SW480 (cell line): ENCODE data around the gene MC3R.

Experiments
- DNase-seq: peaks from one replicate; pipeline ENCODE4 v3.0.0-alpha.2; 2016; ENCODE audit warnings: low spot score

MC3R gene

DNA sequence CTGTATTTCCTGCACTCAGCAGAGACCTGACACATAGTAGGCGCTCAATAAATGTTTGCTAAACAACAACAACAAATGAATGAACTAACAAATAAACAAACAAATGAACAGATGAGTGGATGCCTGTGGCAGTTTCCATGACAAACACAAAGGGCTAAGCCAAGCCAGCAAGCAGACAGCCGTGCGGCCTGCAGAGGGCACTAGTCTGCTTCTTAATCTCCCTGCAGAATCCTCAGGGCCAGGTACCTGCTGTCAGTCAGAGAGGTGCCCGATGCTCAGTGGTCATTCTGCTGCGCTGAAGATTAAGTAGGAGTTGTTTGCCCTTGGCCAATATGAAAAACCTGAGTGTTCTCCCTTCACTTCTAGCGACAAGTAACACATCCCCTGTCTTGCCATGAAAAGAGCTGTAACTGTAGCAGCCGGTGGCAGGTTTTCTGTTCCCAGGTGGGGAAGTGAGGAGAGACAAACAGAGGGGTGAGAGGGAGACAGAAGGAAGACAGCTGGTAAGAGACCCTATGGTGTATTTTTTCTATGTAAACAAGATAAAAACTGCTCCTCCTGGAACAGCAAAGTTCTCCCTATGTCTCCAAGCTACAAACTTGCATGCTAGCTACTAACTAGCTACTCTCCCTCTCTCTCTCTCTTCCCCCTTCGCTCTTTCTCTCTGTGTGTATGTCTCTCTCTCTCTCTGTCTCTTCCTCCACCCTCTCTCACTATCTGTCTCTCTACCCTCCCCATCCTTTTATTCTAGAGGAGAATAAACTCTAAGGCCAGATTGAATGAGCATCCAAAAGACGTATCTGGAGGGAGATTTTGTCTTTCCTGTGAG, at the start of gene MC3R:
Gene MC3R (plus strand): TSS at position 779 of the 829 bp plus-strand sequence. CDS start 112 bp downstream, outside the sequence.
- peak; percentile 87 for DNase-seq

GRCh38 chr20:56200456-56200855, 48.1 kb upstream of the MC3R start:
- no peak for DNase-seq

GRCh38 chr20:56202493-56203077, 45.9 kb upstream of the MC3R start:
- DNase-seq = peak; percentile 63

GRCh38 chr20:56204206-56204605, 44.3 kb upstream of the MC3R start:
- no peak for DNase-seq

DNA sequence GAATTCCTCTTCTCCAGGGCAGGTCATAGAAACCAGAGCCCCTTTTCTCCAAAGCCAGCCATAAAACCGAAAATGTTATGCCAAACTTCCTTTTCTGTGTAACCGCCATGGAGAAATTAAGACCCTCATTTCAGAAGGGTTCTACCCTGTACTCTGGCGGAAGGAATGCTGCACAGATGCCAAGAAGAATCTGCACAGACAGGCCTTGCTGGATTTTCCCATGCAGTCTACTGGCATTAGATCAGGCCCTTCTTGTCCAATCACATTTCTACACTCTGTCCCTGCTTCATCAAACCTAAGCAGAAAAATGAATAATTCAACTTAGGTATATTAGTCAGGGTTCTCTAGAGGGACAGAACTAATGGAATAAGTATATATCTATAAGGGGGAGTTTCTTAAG, 43.2 kb upstream of the MC3R start:
- DNase-seq = no peak

GRCh38 chr20:56207656-56208055, 40.9 kb upstream of the MC3R start:
- no peak for DNase-seq

- no peak for DNase-seq
Observed at GRCh38 chr20:56208121-56208520, 40.4 kb upstream of the MC3R start.

DNA sequence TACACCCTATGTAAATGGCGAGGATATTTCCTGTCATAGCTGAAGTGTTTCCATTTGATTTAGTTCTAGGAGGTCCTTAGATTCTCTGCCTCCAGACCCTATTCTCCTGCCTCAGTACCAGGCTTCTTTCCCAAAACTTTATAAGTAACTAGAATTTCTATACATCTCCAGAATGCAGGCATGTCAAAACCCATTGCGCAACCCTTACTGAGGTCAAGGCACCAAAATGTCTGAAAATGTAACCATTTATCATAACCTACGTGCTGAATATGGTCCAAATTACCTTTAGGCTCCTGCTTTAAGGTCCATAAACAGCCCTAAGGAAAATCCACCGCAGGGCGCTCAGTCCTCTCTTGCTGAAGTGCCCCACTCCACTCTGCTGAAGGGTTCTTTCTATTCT, 37.5 kb upstream of the MC3R start:
- no peak for DNase-seq

GRCh38 chr20:56212091-56212490, 36.4 kb upstream of the MC3R start:
- DNase-seq = no peak

DNA sequence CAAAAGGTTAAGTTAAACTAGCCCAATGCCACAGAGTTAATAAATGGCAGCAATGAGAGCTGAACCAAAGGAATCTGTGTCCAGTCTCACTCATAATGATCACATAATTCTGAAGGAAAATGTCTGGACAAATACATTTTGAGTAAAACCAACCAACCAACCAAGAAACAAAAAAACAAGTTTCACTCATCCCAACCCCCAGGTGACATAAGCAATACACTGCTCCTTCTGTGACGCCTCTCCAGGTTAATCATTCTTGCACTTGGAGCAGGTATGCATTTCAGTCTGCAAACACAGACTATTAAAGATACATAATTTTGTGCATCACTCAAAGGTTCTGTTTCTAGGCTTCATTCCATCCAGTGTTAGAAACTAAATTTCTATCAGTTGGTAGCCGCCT, 35.2 kb upstream of the MC3R start:
- DNase-seq = no peak

GRCh38 chr20:56215115-56215514, 33.4 kb upstream of the MC3R start:
- DNase-seq = no peak

- DNase-seq = no peak
Observed at GRCh38 chr20:56217829-56218228, 30.7 kb upstream of the MC3R start.

DNA sequence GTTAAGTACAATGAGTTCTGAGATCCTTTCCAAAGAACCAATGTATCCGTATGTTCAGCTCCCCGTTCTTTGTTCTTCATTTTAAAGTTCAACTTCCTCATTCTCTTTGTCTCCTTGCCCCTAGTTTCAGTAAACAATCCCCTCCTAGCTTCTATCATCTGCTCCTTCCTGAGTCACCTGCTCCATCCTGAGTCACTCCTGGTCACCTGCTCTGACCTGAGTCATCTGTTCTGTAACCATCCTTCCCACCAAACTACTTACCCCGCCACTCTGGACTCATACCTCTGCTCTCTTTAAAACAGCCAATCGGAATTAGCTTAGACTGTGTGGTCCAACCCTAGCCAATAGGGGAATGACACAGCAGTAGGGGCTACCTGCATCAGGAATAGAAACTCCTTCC, 27.3 kb upstream of the MC3R start:
- DNase-seq = peak; percentile 75

DNA sequence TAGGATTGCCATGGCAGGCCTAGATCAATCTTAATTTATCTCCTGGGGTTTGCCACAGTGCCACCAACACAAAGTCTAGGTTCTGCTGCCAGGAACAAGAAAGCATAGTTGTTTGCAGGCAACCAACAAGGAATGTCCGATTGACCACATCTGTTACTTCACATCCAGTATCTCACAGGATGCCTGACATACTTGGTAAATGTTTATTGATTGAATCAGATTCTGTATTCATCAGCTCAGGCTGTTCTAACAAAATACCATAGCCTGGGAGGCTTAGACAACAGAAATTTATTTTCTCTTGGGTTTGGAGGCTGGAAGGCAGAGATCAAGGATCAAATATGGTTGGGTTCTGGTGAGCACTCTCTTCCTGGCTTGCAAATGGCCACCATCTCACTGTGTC, 26.3 kb upstream of the MC3R start:
- peak; percentile 81 for DNase-seq

DNA sequence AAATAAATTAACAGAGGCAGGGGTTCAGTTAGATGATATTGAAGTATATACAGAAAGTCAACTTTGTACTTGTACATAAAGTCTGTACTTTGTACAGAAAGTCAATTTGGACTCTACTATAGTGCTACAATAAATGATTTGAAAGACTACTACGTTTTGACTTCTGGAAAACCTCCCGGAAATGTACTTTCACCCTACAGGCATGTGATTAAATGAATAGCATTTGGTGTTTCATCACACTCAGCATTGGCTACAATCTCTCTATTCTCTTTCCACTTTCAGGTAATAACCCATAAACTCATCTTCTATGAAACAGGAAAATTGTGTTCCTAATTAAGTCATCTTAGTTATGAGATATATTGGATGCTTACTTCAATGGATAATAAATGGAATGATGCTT, 25.6 kb upstream of the MC3R start:
- DNase-seq = no peak

- DNase-seq = no peak
Observed at GRCh38 chr20:56223352-56223751, 25.2 kb upstream of the MC3R start.

- no peak for DNase-seq
Observed at GRCh38 chr20:56228021-56228420, 20.5 kb upstream of the MC3R start.

DNA sequence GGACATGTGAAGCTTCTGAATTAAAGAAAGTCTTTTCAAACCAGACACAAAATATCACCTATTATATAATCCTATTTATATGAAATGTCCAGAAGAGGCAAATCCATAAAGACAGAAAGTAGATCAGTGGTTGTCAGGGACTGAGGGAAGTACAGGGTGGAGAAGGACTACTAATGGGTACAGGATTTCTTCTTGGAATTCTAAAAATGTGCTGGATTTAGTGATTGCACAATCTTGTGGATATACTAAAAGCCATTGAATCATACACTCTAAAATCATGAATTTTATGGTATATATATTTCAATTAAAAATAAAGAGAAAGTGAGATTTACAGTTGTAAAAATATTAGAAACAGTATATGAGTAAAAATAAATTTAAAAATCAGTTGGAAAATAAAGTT, 18.7 kb upstream of the MC3R start:
- DNase-seq = no peak

DNA sequence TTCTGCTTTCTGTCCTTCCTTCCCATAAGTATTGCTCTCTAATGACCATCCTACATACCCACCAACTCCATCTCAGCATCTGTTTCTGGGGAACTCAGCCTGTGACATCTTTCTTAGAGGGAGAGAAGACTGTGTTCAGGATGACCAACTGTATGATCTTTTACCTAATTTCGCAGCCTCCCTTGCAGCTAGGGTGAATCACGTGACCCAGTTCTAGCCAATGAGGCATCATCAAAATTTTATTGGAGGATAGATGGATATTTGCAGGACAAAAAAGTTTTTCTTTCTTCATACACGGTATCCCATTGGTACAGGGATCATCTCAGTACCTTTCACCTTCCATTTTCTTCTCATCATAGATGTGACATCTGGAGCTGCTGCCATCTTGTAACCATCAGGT, 14.4 kb upstream of the MC3R start:
- DNase-seq = no peak

- no peak for DNase-seq
Observed at GRCh38 chr20:56237335-56237734, 11.2 kb upstream of the MC3R start.

DNA sequence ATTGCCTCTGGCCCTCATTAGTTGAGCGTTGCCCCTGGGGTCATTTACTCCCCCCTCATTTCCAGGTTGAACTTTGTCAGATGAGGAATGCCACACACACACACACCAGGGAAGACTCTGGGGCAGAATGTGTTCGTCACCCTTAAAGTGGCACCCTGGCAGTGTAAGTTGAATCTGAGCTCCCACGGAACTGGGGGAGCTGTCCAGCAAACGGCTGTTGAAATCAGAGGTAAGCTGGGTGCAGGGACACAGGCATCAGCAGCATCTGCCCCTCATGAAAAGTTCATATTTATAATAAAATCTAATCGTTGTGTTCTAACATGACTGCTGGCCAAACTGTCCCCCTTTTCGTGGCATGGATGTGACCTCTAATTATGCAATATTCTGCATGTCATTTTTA, 4.3 kb upstream of the MC3R start:
- DNase-seq = no peak

GRCh38 chr20:56245761-56246160, 2.8 kb upstream of the MC3R start:
- DNase-seq = peak; percentile 84

DNA sequence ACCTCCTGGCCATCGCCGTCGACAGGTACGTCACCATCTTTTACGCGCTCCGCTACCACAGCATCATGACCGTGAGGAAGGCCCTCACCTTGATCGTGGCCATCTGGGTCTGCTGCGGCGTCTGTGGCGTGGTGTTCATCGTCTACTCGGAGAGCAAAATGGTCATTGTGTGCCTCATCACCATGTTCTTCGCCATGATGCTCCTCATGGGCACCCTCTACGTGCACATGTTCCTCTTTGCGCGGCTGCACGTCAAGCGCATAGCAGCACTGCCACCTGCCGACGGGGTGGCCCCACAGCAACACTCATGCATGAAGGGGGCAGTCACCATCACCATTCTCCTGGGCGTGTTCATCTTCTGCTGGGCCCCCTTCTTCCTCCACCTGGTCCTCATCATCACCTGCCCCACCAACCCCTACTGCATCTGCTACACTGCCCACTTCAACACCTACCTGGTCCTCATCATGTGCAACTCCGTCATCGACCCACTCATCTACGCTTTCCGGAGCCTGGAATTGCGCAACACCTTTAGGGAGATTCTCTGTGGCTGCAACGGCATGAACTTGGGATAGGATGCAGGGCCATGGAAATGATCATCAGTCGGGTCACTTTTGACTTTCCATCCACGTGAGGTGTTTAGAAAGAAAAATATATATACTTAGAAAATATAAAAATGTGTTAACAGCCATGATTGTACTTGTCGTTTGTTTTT, 868 bp downstream of the MC3R start:
- peak; percentile 50 for DNase-seq
